B cell (primary cell): ENCODE data around the gene COA7. TPM values are rescaled to one million over a fixed set of nuclear protein-coding genes. Genes with fewer than 3 reads are reported as not detected.

ENCODE experiments used
- ATAC-seq: fragments of 200-7000 bp; cut with Tn5 transposase; one replicate; pipeline ENCODE4 v1.10.0; 2021; ENCODE audit warnings: low read depth, mild to moderate bottlenecking, moderate number of reproducible peaks, moderate library complexity
- CTCF ChIA-PET: fragments of 350-600 bp; sonication (Branson Sonifier 250); formaldehyde crosslinking; loops from one replicate; lab custom pipeline; 2021; ENCODE audit warnings: antibody characterized with exemption, inconsistent platforms; lab: Charles Lee
- POLR2A ChIA-PET: fragments of 350-600 bp; sonication (Branson Sonifier 250); formaldehyde crosslinking; loops from one replicate; lab custom pipeline; 2021; ENCODE audit warnings: antibody characterized with exemption; lab: Charles Lee
- DNase-seq: peaks from one replicate; pipeline ENCODE4 v3.0.0; 2013
- H2AFZ ChIP-seq: 2 replicates; pipeline ENCODE4 v1.6.1; 2012; ENCODE audit warnings: mild to moderate bottlenecking, low read depth, low read length; ENCODE audit not compliant: insufficient read depth, poor library complexity, severe bottlenecking
- H3K27ac ChIP-seq, 2 donors: 1 replicate in 1 of 2; 2 replicates in 1 of 2; pipeline ENCODE4 v1.5.1; 2012 to 2013; ENCODE audit warnings: low read length in 2 of 2, mild to moderate bottlenecking in 2 of 2, moderate library complexity in 1 of 2
- H3K27me3 ChIP-seq, 4 experiments: fragments of 200-600 bp in 1 of 4; sonication (generic) in 1 of 4; replicated peaks in 1 of 4; 1 replicate in 2 of 4; 2 replicates in 2 of 4; pipeline versions ENCODE4 v1.6.1 to v1.7.0; 2013 to 2016; ENCODE audit warnings: low read length in 3 of 4, mild to moderate bottlenecking in 2 of 4, mixed read lengths in 1 of 4, moderate library complexity in 1 of 4; ENCODE audit not compliant: insufficient read depth in 4 of 4, control insufficient read depth in 3 of 4; ENCODE audit errors: control extremely low read depth in 1 of 4
- H3K36me3 ChIP-seq, 2 experiments: replicated peaks in 1 of 2; 1 replicate in 1 of 2; 2 replicates in 1 of 2; pipeline versions ENCODE4 v1.6.1 to v1.7.1; 2013; ENCODE audit warnings: low read length in 1 of 2; ENCODE audit not compliant: insufficient read depth in 2 of 2, control insufficient read depth in 1 of 2; ENCODE audit errors: control extremely low read depth in 1 of 2, extremely low read depth in 1 of 2
- H3K4me1 ChIP-seq, 2 donors: fragments of 200-600 bp in 1 of 2; sonication (generic) in 1 of 2; 1 replicate in 1 of 2; 2 replicates in 1 of 2; pipeline versions ENCODE4 v1.5.1 to v1.6.1; 2013 to 2017; ENCODE audit warnings: low read length in 2 of 2; ENCODE audit not compliant: control insufficient read depth in 2 of 2, insufficient read depth in 2 of 2
- H3K4me2 ChIP-seq: replicated peaks from 2 replicates; pipeline ENCODE3; 2012; ENCODE audit warnings: mild to moderate bottlenecking, low read depth, low read length; ENCODE audit not compliant: poor library complexity, severe bottlenecking
- H3K4me3 ChIP-seq, 5 experiments: fragments of 200-600 bp in 1 of 5; sonication (generic) in 1 of 5; 1 replicate in 3 of 5; 2 replicates in 2 of 5; pipeline versions ENCODE4 v1.5.1 to v1.7.0; 2011 to 2016; ENCODE audit warnings: low read length in 4 of 5, mild to moderate bottlenecking in 4 of 5, low read depth in 2 of 5, control low read depth in 1 of 5, moderate library complexity in 1 of 5; ENCODE audit not compliant: insufficient read depth in 1 of 5; ENCODE audit errors: control extremely low read depth in 1 of 5, extremely low read depth in 1 of 5
- H3K79me2 ChIP-seq: fragments of 200-600 bp; sonication (generic); one replicate; pipeline ENCODE4 v1.6.0; 2016; ENCODE audit warnings: low read length; ENCODE audit not compliant: control insufficient read depth, insufficient read depth
- H3K9ac ChIP-seq: fragments of 200-600 bp; sonication (generic); 2 replicates; pipeline ENCODE4 v1.6.1; 2017; ENCODE audit warnings: mild to moderate bottlenecking, low read length, moderate library complexity
- H3K9me3 ChIP-seq, 3 donors: one replicate each; pipeline versions ENCODE4 v1.6.1 to v1.7.1; 2013; ENCODE audit warnings: low read length in 2 of 3; ENCODE audit not compliant: control insufficient read depth in 2 of 3, insufficient read depth in 1 of 3; ENCODE audit errors: control extremely low read depth in 1 of 3
- H4K20me1 ChIP-seq: 2 replicates; pipeline ENCODE4 v1.6.0; 2012; ENCODE audit warnings: mild to moderate bottlenecking, low read length; ENCODE audit not compliant: insufficient read depth, control insufficient read depth, poor library complexity, severe bottlenecking
- H3K27ac Mint-ChIP-seq: one replicate; pipeline ENCODE4 v1.8.0; 2021; ENCODE audit warnings: mixed read lengths
- H3K27me3 Mint-ChIP-seq: one replicate; pipeline ENCODE4 v1.8.0; 2021; ENCODE audit warnings: mixed read lengths
- H3K4me1 Mint-ChIP-seq: one replicate; pipeline ENCODE4 v1.8.0; 2021; ENCODE audit warnings: mixed read lengths
- H3K4me3 Mint-ChIP-seq: one replicate; pipeline ENCODE4 v1.8.0; 2021; ENCODE audit warnings: mixed read lengths
- H3K9me3 Mint-ChIP-seq: one replicate; pipeline ENCODE4 v1.8.0; 2022; ENCODE audit warnings: mixed read lengths; ENCODE audit not compliant: insufficient read depth
- EZH2 ChIP-seq: IDR thresholded peaks from 2 replicates; pipeline ENCODE4 v1.6.1; 2012; ENCODE audit warnings: borderline replicate concordance, low read depth, mild to moderate bottlenecking, moderate library complexity, low read length; ENCODE audit not compliant: insufficient read depth, poor library complexity, severe bottlenecking
- WGBS: methylation state at CpG from one replicate; pipeline ENCODE4 v1.1.5; 2013; ENCODE audit warnings: missing lambda C conversion rate; ENCODE audit not compliant: insufficient coverage; 5-methylcytosine and 5-hydroxymethylcytosine counted together
- intact Hi-C: fragments of 100-400 bp; cut with micrococcal nuclease; formaldehyde crosslinking; loops from one replicate; pipeline ENCODE4 v1.10.0; 2022
- polyA plus RNA-seq: library from polyadenylated mRNA; depleted of rRNA; stranded (reverse); fragments of >200 nt; gene quantifications from 2 replicates; pipeline ENCODE4 v1.2.3, GENCODE V29; 2012
- total RNA-seq, 2 donors: library from RNA; stranded (reverse); fragments of 120-200 nt in 1 of 2; gene quantifications; 1 replicate in 1 of 2; 2 replicates in 1 of 2; pipeline versions ENCODE4 v1.2.3 to v1.2.4, GENCODE V29; 2013 to 2022
- TF ChIP-seq, protein P1 (sequence below): fragments of 200-600 bp; IDR thresholded peaks from one replicate; pipeline ENCODE4 v1.8.0; 2022; ENCODE audit warnings: antibody characterized with exemption, mild to moderate bottlenecking

COA7 gene
- total and polyA plus RNA-seq, 2 donors (not counting 1 experiment from before 2014, with no cell fraction given) = 1.3 to 11.3 TPM

DNA sequence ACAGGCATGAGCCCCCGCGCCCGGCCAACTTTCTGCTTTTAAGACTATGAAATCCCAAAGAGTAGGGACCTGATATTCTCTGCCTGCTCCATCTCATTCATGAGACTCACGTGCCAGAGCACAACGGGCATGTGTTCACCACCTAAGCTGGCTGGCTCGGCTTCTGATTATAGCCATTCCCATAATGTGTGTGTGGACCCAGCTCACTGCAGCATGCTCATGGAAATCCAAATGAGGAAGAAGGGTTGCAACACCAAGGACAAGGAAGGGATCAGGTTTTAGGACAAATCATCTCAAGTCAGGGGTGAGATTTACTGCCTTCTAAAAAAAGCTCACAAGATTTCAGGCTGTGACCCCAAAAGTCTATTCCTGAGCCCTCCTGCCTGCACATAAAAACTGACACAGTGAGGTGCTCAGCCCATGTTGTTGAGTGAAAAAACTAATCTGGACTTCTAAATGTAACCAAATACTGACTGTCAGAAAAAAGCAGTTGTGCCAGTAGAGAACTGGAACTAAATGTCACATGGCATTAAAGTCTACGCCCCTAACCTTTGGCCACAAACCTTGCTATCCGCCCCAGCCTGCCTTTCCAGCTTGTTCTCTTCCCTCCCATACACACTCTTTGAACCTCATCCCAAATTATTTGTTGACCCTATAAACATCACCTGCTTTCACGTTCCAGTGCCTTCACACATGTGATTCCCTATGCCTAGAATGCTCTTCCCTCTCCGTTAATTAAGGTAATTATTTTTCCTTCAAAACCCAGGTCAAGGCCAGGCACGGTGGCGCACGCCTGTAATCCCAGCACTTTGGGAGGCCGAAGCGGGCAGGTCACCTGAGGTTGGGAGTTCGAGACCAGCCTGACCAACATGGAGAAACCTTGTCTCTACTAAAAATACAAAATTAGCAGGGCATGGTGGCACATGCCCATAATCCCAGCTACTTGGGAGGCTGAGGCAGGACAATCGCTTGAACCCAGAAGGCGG lies 9.1 kb upstream of the COA7 start:
- TF ChIP-seq EZH2 = no peak
- TF ChIP-seq, protein P1, sequence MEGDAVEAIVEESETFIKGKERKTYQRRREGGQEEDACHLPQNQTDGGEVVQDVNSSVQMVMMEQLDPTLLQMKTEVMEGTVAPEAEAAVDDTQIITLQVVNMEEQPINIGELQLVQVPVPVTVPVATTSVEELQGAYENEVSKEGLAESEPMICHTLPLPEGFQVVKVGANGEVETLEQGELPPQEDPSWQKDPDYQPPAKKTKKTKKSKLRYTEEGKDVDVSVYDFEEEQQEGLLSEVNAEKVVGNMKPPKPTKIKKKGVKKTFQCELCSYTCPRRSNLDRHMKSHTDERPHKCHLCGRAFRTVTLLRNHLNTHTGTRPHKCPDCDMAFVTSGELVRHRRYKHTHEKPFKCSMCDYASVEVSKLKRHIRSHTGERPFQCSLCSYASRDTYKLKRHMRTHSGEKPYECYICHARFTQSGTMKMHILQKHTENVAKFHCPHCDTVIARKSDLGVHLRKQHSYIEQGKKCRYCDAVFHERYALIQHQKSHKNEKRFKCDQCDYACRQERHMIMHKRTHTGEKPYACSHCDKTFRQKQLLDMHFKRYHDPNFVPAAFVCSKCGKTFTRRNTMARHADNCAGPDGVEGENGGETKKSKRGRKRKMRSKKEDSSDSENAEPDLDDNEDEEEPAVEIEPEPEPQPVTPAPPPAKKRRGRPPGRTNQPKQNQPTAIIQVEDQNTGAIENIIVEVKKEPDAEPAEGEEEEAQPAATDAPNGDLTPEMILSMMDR = no peak
- DNase-seq = no peak
- H3K36me3 ChIP-seq = no peaks in the 10 kb centered on the region
- H3K27me3 Mint-ChIP-seq = peaks cover 3% of the 10 kb centered on the region
- intact Hi-C loops = loop anchor here (10.0 kb wide), 2 partner anchors 308 to 1472 kb away; partner anchors contain the start of gene RNF11
- POLR2A ChIA-PET = interaction anchor here (0.5 kb wide), 1 partner anchor 136 kb away, joined by 6 read pairs; no protein-coding TSS in a partner anchor
- peaks cover 14% of the 10 kb centered on the region for H3K4me1 Mint-ChIP-seq
- H3K4me3 ChIP-seq = no peak overlapping the region
- no peak overlapping the region for H3K27ac Mint-ChIP-seq
- H3K9me3 Mint-ChIP-seq = no peaks in the 10 kb centered on the region
- H3K27me3 ChIP-seq = no peaks in the 10 kb centered on the region
- CTCF ChIA-PET = no interaction called here
- 97% methylated on average over 7 of the region's 18 CpGs for WGBS
- no peaks in the 10 kb centered on the region for H4K20me1 ChIP-seq
- no peak overlapping the region for H3K4me3 Mint-ChIP-seq
- no peaks in the 10 kb centered on the region for H3K79me2 ChIP-seq
- ATAC-seq = no peak
- no peak overlapping the region for H3K9ac ChIP-seq
- H3K9me3 ChIP-seq = no peaks in the 10 kb centered on the region
- peaks cover 4 to 16% of the 10 kb centered on the region in 2 donors for H3K4me1 ChIP-seq
- no peak overlapping the region for H3K4me2 ChIP-seq
- H2AFZ ChIP-seq = no peak overlapping the region
- no peak overlapping the region for H3K27ac ChIP-seq
